Measurements from ENCODE around the gene CDH13.
A peak's percentile ranks its signal among the peaks of the same experiment; 100 is the strongest.

CDH13 gene

GRCh38 chr16:82750068-82750467 is 123.3 kb downstream of the CDH13 start:
- no peak for DNase-seq (ENCODE audit: low read depth)

GRCh38 chr16:82751020-82751419 is 124.3 kb downstream of the CDH13 start:
- DNase-seq (ENCODE audit: low read depth) = no peak

- no peak for DNase-seq (ENCODE audit: low read depth)
Observed at GRCh38 chr16:82752172-82752571, 125.4 kb downstream of the CDH13 start.

- DNase-seq (ENCODE audit: low read depth) = peak; percentile 46
Observed at GRCh38 chr16:82753821-82754220, 127.1 kb downstream of the CDH13 start.

GRCh38 chr16:82754716-82755513 is 128.1 kb downstream of the CDH13 start:
- no peak for DNase-seq (ENCODE audit: low read depth)

- no peak for DNase-seq (ENCODE audit: low read depth)
Observed at GRCh38 chr16:82755570-82756282, 129.0 kb downstream of the CDH13 start.

GRCh38 chr16:82756283-82756599 is 129.5 kb downstream of the CDH13 start:
- peak; percentile 26 for DNase-seq (ENCODE audit: low read depth)

- DNase-seq (ENCODE audit: low read depth) = no peak
Observed at GRCh38 chr16:82758406-82758805, 131.6 kb downstream of the CDH13 start.

GRCh38 chr16:82758904-82759303 is 132.1 kb downstream of the CDH13 start:
- no peak for DNase-seq (ENCODE audit: low read depth)

- DNase-seq (ENCODE audit: low read depth) = peak; percentile 45
Observed at GRCh38 chr16:82761236-82761635, 134.5 kb downstream of the CDH13 start.

- peak; percentile 17 for DNase-seq (ENCODE audit: low read depth)
Observed at GRCh38 chr16:82761858-82762257, 135.1 kb downstream of the CDH13 start.

- DNase-seq (ENCODE audit: low read depth) = no peak
Observed at GRCh38 chr16:82763371-82763770, 136.6 kb downstream of the CDH13 start.

GRCh38 chr16:82767198-82767597 is 140.4 kb downstream of the CDH13 start:
- DNase-seq (ENCODE audit: low read depth) = no peak

GRCh38 chr16:82767808-82768207 is 141.0 kb downstream of the CDH13 start:
- DNase-seq (ENCODE audit: low read depth) = no peak

GRCh38 chr16:82769845-82770244 is 143.1 kb downstream of the CDH13 start:
- no peak for DNase-seq (ENCODE audit: low read depth)

GRCh38 chr16:82772215-82772614 is 145.4 kb downstream of the CDH13 start:
- DNase-seq (ENCODE audit: low read depth) = no peak

GRCh38 chr16:82773018-82773417 is 146.2 kb downstream of the CDH13 start:
- DNase-seq (ENCODE audit: low read depth) = no peak

GRCh38 chr16:82776470-82777146 is 149.8 kb downstream of the CDH13 start:
- DNase-seq (ENCODE audit: low read depth) = no peak

GRCh38 chr16:82782715-82783251 is 156.0 kb downstream of the CDH13 start:
- DNase-seq (ENCODE audit: low read depth) = no peak

- DNase-seq (ENCODE audit: low read depth) = no peak
Observed at GRCh38 chr16:82783933-82784572, 157.3 kb downstream of the CDH13 start.

- no peak for DNase-seq (ENCODE audit: low read depth)
Observed at GRCh38 chr16:82784573-82784968, 157.8 kb downstream of the CDH13 start.

GRCh38 chr16:82788225-82788624 is 161.5 kb downstream of the CDH13 start:
- DNase-seq (ENCODE audit: low read depth) = no peak

Measured in non-pigmented ciliary epithelial cell (primary cell).